ENCODE data around the gene VIT. TPM values are rescaled to one million over a fixed set of nuclear protein-coding genes. Genes with fewer than 3 reads are reported as not detected.

Gene VIT
- polyA plus RNA-seq, 1 donor: 3.4 TPM

DNA sequence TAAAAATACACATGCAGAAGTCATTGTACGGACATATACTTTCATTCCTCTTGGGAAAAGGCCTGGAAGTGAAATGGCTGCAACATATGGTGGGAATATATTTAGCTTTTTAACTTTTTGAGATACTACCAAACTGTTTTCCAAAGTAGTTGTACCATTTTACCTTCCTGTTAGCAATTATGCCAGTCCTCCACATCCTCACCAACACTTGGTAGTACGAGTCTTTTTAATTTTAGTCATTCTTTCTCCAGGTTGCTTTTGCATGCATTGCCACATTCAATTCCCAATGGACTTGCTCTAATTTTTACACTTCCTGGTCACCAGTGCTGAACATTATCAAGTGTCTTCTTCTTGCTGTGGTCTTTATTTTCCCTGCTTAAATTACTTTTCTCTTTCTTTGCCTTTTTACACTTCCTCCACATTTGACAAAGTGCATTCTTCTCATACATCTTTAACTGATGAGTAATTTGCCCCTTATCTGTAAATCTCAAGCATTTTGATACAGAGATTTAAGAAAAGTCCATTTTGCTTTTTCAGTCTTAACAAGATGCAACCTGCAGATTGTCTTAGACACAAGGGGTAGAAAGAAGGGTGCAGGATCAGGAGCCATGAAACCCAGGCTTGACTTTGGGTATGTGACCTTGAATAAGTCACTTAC, 14.5 kb downstream of the VIT start:
- no peak for DNase-seq

DNA sequence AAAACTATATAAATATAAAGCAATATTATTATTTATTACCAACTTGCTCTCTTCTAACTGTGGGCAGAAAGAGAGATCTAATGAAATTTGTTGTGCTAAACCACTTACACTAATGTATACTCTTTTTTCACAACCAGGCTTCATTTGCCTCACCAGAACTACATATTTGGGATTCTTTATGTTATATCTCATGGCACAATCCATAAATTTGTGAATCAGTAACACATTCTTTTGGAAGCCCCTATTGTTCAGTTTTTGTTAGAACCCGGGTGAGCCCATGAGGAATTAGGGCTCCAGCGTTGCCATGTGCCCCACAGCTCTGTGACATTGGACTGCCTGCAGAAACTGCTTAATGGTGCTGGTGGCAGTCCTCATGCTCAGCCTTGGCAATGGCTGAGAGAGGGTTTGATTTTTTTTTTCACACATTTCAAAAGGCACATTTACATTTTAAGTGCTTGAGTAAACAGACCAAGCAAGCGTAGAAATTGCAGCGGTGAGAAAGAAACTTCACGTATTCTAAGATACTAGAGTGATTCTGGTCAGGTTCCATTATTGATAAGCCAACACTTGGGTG, 15.3 kb downstream of the VIT start:
- no peak for DNase-seq

DNA sequence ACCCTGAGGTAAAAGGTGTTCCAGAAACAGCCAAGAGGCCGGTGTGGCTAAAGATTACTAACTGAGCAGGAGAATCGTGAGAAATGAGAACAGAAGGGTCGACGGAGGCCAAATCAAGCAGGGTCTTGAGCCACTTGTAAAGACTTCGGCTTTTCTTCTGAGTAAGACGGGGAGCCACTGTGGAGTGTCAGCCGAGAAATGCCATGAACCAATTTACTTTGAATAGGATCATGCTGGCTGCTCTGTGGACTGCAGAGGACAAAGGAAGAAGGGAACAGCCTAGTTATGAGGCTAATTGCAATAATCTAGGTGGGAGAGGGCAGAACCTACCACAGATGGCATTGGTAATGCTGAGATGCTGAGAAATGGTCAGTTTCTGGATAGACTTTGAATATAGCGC, 16.8 kb downstream of the VIT start:
- no peak for DNase-seq

DNA sequence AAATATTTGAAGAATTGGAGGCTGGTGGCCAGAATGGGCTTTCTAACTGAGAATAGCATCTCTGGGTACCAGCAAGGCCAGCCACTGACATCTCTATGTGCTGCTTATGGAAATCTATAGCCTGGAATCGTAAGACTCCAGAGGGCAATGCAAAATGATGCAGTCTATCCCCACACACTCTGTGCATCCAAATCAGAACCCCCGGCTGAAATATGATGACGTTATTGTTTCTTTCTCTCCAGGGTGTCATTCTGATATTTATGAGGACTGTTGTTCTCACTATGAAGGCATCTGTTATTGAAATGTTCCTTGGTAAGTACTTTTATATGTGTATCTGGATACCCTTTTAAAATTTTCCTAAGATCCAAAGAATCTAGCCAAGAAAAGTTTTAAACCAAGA, 19.6 kb downstream of the VIT start:
- DNase-seq: no peak

DNA sequence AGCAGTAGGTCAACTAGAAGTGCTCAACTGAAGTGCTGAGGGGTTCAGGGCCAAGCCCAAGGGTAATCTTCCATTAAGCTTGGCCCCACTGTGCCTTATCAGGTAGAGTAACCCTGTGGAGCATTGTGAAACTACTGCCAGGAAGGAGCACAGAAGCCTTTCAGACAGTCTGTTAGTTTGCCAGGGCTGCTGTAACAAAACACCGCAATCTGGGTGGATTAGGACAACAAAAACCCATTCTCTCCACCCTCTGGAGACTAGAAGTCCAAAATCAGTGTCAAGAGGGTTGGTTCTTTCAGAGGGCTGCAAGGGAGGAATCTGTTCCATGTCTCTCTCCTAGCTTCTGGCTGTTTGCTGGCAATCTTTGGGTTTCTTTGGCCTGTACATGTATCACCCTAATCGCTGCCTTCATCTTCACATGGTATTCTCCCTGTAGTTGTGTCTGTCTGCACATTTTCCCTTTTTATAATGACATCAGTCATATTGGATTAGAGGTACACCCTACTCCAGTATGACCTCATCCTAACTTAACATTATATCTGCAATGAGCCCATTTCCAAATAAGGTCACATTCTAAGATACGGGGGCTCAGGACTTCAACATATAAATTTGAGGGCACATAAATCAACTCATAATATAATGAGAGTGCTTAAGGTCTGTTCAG, 21.2 kb downstream of the VIT start:
- DNase-seq: no peak

DNA sequence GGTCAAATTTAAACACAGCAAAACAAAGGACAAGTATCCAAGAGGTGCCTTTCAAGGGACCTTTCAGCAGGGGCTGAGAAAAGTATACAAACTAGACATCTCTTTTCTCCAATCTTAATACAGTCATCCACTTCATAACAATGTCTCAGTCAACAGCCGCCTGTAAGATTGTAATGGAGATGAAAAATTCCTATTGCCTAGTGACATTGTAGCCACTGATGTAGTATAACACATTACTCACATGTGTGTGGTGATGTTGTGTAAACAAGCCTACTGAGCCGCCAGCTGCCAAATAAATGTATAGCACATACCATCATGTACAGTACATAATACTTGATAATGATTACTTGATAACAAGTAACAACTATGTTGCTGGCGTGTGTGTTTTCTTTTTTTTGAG, 31.0 kb downstream of the VIT start:
- no peak for DNase-seq

DNA sequence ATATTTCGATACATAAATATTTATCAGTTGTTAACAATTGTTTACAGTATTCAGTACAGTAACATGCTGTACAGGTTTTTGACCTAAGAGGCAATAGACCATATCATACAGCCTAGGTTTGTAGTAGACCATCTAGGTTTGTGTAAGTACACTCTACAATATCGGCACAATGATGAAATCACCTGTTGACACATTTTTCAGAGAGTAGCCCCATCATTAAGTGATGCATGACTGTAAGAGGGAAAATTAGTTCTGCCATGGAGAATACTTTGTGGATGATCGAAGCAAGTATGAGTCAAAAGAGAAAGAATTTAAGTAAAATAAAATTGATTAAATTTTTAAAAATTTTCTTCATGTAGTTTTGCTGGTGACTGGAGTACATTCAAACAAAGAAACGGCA, 32.6 kb downstream of the VIT start:
- DNase-seq: no peak

DNA sequence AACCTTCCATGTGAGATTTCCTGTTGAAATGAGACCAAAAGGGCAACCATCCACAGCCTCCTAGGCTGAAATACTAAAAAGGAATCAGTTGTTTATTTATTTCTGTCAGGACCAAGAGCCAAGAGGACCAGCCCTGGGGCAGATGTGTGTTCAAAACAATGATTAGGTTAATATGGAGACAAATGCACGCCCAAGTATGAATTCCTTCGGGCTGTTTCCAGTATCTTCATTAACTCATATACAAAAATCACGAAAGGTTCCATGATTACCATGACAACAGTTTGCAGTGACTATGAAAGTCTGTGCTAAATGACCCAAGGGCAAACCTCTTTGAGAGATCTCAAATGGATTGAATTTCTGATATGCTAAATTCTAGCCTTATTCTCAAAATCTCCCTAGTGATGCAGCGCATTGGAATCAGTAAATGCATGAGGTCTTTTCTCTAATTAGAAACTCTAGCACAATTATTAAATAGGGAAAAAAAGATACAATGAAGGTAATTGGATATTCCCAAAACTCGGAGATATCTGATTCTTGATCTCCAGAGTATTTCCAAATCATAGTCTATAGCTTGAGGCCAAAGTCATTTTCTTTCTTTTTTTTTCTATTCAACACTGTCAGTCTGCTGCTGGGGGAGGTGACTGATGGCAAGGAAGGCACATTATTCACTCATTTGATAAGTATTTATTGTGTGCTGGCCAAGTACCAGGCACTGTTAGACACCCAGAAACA, 35.6 kb downstream of the VIT start:
- peak; percentile 49 for DNase-seq

DNA sequence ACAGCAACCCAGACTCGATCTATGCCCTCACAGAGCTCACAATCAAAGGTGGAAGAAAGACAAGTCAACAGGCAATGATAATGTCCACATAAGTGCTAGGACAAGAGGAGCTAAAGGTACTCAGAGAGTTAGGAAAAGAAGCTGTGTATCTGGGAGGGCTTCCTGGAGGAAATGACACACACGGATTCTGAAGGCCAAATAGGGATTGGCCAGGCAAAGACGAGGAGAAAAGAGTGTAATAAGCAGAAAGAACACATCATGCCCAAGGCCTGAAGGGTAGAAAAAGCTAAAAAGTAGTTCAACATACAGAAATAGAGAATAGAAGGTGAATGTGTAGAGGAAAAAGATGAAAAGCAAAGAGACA, 36.1 kb downstream of the VIT start:
- no peak for DNase-seq

DNA sequence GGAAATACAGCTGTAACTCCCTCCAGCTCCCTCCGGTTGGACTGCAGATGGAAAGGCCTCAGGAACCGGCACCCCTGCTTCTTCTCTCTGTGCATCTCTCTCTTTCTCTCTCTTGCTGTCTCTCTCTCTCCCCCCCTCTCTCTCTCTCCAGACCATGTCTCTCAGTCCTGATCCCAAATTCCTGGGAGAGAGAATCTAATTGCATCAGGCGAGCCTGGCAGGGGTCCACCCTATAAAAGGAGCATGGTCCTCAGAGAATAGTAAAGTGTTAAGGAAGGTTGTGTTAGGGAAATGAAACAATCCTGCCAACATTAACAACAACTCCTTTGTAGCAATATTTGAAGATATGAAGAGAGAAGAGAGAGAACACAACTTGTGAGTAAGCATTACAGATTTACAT, 36.7 kb downstream of the VIT start:
- DNase-seq: no peak

DNA sequence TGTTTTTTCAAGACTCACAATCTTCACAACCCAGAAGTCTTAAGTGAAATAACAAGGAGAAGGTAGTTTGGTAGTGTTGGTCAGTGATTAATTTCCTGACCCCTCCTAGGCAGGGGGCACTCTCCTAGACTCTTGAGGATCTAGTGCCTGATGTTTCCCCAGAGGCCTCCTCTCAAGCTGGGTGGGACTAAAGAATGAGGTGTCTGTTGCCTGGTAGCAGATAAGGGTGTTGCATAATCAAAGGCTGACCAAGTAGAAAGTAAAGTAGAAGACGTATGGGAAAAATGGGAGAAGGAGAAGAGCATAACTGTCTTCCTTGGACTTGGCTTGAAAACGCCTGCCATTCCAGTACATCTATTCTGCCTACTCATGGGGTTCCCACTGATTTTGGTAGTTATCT, 37.8 kb downstream of the VIT start:
- no peak for DNase-seq

DNA sequence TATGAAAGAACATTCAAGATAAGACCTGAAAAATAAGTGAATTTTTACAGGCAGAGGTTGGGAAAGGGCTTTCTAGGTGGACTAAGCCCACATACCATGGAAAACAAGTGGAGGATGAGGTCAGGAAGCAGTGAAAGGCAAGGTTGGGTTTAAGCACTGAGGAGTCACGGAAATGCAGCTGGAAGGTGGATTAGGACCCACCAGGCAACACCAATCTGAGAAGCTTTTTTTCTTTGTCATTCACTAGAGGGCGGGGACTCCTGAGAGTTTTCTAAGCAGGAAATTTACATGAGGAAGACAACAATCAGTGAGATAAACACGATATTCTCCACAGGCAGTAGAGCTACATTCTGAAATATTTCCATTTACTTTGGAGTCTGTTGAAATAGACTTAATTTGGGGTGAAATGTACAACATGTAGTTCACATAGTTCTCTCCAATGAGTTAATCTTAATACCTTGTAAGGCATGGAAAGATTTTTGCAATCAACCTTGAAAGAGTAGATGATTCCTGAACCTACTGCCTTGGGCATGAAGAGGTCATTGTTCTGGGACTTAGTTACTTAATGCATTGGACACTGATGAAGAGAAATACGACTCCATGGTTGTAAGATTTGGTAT, 40.7 kb downstream of the VIT start:
- no peak for DNase-seq

DNA sequence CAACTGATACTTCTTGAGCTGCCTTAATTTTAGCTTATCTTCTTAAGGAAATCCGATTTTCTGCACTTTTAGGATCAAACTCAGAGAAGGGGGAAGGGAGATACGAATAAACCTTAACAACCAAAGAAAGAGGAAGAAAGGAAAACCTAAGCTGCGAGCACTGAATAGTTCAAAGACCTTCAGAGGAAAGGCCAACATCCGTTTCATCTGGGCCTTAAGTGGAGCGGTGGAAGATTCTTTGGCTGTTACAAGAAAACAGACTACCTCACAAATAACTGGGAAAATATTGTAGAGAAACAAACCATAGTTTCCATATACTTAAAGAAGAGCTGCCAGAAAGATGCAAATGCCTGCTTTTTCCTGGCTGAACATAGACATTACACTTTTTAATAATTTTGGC, 43.6 kb downstream of the VIT start:
- no peak for DNase-seq

DNA sequence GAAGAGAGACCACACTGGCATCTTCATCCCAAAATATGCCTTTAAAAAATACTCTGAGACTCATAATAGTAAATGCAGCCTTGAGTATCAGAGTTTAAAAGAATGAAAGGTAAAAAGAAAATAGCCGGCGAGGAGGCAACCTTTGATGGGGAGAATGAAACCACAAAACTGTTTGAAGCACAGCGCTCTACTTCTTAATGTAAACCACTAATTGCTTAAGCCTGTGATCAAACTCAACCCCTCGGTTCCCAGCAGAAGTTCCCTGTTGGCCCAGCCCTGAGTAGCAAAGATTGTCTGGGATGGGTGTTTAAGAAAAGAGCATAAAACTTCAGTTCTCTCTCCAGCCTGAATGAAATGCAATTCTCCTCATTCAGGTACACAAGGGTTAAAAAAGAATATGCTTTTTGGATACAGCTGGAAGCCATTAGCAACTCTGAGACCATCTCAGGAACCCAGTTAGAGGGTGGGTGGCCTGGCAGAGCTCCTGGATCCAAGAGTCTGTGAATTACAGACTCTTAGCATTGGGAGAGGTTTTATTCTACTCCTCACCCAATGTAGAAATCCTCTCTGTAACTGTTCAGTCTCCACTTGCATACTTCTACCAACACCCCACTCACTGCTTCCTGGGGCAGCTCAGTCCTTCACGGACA, 44.8 kb downstream of the VIT start:
- no peak for DNase-seq

DNA sequence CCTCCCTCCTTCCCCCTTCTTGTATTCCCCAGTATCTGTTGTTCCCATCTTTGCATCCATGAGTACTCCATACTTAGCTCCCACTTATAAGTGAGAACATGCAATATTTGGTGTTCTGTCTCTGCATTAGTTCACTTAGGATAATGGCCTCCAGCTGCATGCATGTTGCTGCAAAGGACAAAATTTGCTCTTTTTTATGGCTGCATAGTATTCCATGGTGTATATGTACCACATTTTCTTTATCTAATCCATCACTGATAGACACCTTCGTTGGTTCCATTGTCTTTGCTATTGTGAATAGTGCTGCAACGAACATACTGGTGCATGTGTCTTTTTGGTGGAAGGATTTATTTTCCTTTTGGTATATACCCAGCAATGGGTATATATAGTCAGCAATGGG, 47.4 kb downstream of the VIT start:
- DNase-seq: no peak

DNA sequence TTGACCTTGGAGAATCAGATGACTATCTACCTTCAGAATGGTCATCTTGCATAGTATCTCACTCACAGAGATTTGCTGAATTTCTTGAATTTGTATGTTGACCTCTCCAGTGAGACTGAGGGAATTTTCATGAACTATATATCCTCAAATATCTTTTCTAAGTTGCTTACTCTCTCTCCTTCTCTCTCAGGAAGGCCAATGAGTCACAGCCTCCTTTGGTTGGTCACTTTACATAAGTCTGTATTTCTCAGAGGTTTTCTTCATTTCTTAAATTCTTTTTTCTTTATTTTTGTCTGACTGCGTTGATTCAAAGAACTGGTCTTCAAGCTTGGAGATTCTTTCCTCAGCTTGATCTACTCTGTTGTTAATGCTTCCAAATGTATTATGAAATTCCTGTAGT, 51.7 kb downstream of the VIT start:
- DNase-seq: no peak

DNA sequence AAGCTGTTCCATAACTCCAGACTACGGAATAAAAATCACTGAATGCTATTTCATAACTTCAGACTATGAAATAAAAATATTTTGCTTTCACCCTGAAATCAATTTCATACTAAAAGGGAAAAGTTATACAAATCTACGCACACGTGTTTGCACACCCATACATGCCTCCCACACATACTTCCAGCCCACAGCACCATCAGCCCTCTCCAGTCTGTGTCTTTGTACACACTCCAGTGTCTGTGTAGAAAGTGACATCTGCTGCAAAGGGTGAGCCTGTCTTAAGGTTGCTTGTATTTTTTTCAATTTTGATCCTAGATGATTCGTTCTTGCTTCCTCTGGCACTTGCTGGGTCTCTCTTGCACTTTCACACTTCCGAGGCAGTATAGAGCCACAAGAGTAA, 53.6 kb downstream of the VIT start:
- DNase-seq: no peak

DNA sequence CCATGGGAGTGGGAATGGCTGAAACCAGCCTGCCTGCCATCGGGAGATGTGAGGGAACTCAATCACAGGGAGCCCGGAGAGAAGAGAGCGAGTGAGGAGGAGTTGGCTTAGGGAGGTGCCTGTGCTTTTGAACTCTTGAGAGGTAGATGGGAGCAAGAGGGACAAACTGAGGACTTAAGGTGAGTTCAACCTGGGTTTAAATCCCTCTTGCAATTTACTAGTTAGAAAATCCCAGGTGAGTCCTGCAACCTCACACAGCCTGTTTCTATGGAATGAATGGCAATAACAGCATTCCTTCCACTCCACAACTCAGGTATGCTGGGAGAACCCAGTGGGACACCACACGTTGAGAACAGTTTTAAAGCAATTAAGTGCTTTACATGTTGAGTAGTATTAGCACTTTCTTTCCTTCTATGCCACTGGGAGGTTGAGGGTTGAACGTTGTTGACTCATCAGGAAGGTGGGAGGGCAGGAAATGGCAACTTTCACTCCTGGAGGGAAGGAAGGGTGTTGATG, 57.3 kb downstream of the VIT start:
- no peak for DNase-seq

DNA sequence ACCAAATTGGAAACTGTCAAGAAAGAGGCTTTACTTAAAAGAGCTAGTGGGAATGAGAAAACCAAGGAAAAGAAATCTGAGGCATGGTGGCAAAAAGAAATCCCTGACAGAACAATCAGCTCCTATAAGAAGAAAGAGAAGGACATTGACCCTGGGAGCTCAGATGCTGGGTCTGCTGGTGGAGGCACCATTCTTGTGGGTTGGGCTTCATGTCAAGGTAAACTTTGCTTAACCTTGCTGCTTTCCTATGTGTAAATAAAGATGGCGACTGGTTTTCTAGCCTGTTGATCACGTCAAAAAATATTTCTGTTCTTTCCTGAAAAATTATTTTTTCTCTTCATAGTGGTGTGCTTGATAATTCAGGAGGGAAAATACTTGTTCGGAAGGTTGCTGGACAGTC, 58.1 kb downstream of the VIT start:
- no peak for DNase-seq

DNA sequence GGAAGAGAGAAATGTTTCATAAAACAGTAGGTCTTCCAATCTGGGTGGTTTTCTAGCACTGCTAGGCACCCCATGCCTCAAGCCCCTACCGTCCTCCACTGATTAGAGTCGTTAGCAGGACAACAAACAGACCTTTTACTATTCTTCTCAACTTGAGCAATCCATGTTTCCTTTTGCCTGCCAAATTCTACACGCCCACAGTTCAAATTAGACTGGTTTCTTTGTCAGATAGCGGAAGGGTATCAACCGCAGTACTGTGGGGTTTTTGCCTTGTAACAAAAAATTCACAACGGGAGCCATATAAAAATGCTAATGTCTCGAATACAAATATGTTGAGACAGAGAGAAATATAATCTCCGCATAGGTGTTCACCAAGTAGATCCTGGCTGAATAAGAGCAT, 59.9 kb downstream of the VIT start:
- no peak for DNase-seq

DNA sequence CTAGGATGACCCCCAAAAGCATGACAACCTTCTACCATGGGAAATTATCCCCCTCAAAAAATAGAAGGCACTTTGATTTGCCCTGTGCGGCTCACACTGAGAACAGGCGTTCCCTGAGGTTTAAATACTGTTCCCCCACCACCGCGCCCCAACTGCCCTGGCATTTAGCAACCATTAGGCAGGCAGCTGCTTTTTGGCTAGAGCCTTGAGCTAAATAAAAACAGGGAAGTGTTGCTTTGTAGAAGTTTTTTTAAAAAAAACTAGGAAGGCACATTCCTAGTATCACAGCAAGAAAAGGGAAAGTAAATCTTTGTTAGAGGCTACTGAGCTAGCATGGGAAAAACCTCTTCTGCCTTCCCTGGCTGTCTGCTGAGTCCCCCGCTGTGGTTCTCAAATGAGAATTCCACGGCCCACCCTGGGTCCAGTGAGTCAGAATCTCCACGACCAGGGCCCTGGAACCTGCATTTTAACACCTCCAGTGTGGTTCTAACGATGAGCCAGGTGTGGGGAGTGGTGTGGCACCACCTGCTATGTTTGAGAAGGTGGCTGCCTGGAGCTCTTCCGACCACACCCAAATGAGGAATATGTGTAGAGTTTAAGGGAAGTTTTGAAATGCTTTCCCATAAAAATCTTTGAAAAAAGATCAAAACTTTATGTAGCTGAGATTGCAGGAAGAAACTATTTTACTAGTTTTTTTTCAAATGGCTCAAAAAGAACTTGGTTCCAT, 66.4 kb downstream of the VIT start:
- DNase-seq: no peak

DNA sequence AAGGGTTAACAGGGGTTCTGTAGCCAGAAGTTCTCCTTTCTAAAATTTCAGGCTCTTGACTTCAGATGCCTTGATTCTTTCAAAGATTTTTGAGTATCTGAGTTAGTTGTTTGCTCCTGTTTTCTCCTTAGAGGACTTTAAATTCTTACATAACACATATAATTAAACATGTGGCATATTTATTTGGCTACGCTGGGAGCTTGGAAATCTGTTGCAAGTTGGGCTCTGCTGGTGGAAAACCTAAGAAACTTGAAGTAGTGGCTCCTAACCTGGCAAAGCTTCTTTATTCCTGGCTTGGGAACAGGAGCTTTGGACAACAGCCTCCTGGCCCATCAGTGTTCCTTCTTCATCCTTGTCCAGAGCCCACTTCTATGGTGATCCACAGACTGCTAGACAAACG, 72.6 kb downstream of the VIT start:
- no peak for DNase-seq
